ENCODE results near the gene TSHZ2.

DNA sequence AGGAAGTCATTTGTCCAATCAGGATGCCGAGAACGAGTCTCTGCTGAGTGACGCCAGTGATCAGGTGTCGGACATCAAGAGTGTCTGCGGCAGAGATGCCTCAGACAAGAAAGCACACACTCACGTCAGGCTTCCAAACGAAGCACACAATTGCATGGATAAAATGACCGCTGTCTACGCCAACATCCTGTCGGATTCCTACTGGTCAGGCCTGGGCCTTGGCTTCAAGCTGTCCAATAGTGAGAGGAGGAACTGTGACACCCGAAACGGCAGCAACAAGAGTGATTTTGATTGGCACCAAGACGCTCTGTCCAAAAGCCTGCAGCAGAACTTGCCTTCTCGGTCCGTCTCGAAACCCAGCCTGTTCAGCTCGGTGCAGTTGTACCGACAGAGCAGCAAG lies 281.5 kb downstream of the TSHZ2 start:
- TF ChIP-seq, protein P1, sequence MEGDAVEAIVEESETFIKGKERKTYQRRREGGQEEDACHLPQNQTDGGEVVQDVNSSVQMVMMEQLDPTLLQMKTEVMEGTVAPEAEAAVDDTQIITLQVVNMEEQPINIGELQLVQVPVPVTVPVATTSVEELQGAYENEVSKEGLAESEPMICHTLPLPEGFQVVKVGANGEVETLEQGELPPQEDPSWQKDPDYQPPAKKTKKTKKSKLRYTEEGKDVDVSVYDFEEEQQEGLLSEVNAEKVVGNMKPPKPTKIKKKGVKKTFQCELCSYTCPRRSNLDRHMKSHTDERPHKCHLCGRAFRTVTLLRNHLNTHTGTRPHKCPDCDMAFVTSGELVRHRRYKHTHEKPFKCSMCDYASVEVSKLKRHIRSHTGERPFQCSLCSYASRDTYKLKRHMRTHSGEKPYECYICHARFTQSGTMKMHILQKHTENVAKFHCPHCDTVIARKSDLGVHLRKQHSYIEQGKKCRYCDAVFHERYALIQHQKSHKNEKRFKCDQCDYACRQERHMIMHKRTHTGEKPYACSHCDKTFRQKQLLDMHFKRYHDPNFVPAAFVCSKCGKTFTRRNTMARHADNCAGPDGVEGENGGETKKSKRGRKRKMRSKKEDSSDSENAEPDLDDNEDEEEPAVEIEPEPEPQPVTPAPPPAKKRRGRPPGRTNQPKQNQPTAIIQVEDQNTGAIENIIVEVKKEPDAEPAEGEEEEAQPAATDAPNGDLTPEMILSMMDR (IDR thresholded peaks at IDR 0.05) = no peak
- no peak for TF ChIP-seq POLR2A (IDR thresholded peaks at IDR 0.05)
